OCI-LY7 (cell line): Measurements from ENCODE around the gene HAND2. TPM values are rescaled to one million over a fixed set of nuclear protein-coding genes. Genes with fewer than 3 reads are reported as not detected.

Experiments used
- BruUV-seq: library from RNA; stranded (reverse); fragments of 400-500 nt; replicated peaks from 2 replicates; lab custom pipeline; 2021; lab: Mats Ljungman, UMichigan
- CTCF ChIA-PET: fragments of 300-600 bp; sonication (Branson Sonifier 250); formaldehyde crosslinking; loops from one replicate; lab custom pipeline; 2022; ENCODE audit warnings: antibody characterized with exemption; ENCODE audit not compliant: unreplicated experiment; lab: Charles Lee
- POLR2A ChIA-PET: fragments of 300-600 bp; sonication (Branson Sonifier 250); formaldehyde crosslinking; loops from one replicate; lab custom pipeline; 2022; ENCODE audit warnings: antibody characterized with exemption; lab: Charles Lee
- DNase-seq: peaks from one replicate; pipeline ENCODE4 v3.0.0-alpha.2; 2015; ENCODE audit warnings: low spot score
- H2AFZ ChIP-seq: fragments of 200-600 bp; sonication (generic), shearing (Covaris generic); 2 replicates; pipeline ENCODE4 v1.6.1; 2014; ENCODE audit warnings: mild to moderate bottlenecking, antibody characterized with exemption, low read length, moderate library complexity
- H3K27ac ChIP-seq: fragments of 200-600 bp; sonication (generic); 2 replicates; pipeline ENCODE4 v1.5.1; 2014; ENCODE audit warnings: mixed run types, low read depth, mild to moderate bottlenecking, moderate library complexity, low read length, inconsistent platforms; ENCODE audit not compliant: poor library complexity, severe bottlenecking
- H3K36me3 ChIP-seq: fragments of 200-600 bp; sonication (generic); 2 replicates; pipeline ENCODE4 v1.6.1; 2014; ENCODE audit warnings: mild to moderate bottlenecking, antibody characterized with exemption, low read length, moderate library complexity, mixed read lengths; ENCODE audit not compliant: insufficient read depth
- H3K4me1 ChIP-seq: fragments of 200-600 bp; sonication (generic); 2 replicates; pipeline ENCODE4 v1.5.1; 2014; ENCODE audit warnings: mild to moderate bottlenecking, low read length; ENCODE audit not compliant: insufficient read depth, poor library complexity, severe bottlenecking
- H3K4me2 ChIP-seq: fragments of 200-600 bp; sonication (generic); 2 replicates; pipeline ENCODE4 v1.6.1; 2014; ENCODE audit warnings: mild to moderate bottlenecking, low read length
- H3K4me3 ChIP-seq: fragments of 200-600 bp; sonication (generic); 2 replicates; pipeline ENCODE4 v1.5.1; 2014; ENCODE audit warnings: mild to moderate bottlenecking, low read depth, low read length; ENCODE audit not compliant: poor library complexity, severe bottlenecking
- H3K79me2 ChIP-seq: fragments of 200-600 bp; sonication (generic); 2 replicates; pipeline ENCODE4 v1.6.1; 2016; ENCODE audit warnings: low read depth, mild to moderate bottlenecking, low read length, moderate library complexity, mixed read lengths; ENCODE audit not compliant: insufficient read depth
- H3K9me2 ChIP-seq: fragments of 200-600 bp; sonication (generic); 2 replicates; pipeline ENCODE4 v1.6.1; 2016; ENCODE audit warnings: mild to moderate bottlenecking, low read length, mixed read lengths; ENCODE audit not compliant: insufficient read depth
- H3K9me3 ChIP-seq: fragments of 200-600 bp; sonication (generic); 2 replicates; pipeline ENCODE4 v1.6.1; 2014; ENCODE audit warnings: mild to moderate bottlenecking, mixed run types, low read length, mixed read lengths
- H4K20me1 ChIP-seq: fragments of 200-600 bp; sonication (generic); 2 replicates; pipeline ENCODE4 v1.6.1; 2014; ENCODE audit warnings: mild to moderate bottlenecking, antibody characterized with exemption, low read length, moderate library complexity, mixed read lengths; ENCODE audit not compliant: insufficient read depth
- CTCF ChIP-seq: fragments of 200-600 bp; sonication (generic); conservative IDR thresholded peaks from 2 replicates; pipeline ENCODE4 v1.5.1; 2014; ENCODE audit warnings: mild to moderate bottlenecking, antibody characterized with exemption, low read length, moderate library complexity, mixed read lengths
- EZH2phosphoT487 ChIP-seq: fragments of 200-600 bp; sonication (generic); IDR thresholded peaks from 2 replicates; pipeline ENCODE4 v1.6.1; 2018; ENCODE audit warnings: low read depth, borderline replicate concordance, mild to moderate bottlenecking, mixed run types, antibody characterized with exemption, low read length, moderate library complexity, mixed read lengths
- intact Hi-C: fragments of 100-400 bp; cut with micrococcal nuclease; formaldehyde crosslinking; loops from one replicate; pipeline ENCODE4 v1.10.0; 2022; ENCODE audit not compliant: unreplicated experiment
- total RNA-seq, 2 experiments: library from RNA; depleted of rRNA in 1 of 2; stranded (reverse); fragments of >200 nt in 1 of 2; shearing (Covaris generic) in 1 of 2; gene quantifications; 2 replicates each; pipeline ENCODE4 v1.2.3, GENCODE V29; 2014 to 2022

HAND2 gene
- total RNA-seq, 2 experiments from 2014 or later, result not detected

- intact Hi-C loops, result no loop called here
- no TSS peak for BruUV-seq
- ChIA-PET CTCF (no interaction called here), POLR2A (no interaction called here)
- H3K4me2 ChIP-seq, result no peak overlapping the region
- no peaks in the 10 kb centered on the region for H3K36me3 ChIP-seq
- H3K4me3 ChIP-seq, result no peak overlapping the region
- no peaks in the 10 kb centered on the region for H3K79me2 ChIP-seq
- no peak overlapping the region for H2AFZ ChIP-seq
- H3K9me3 ChIP-seq, result no peaks in the 10 kb centered on the region
- no peaks in the 10 kb centered on the region for H3K4me1 ChIP-seq
- no peak overlapping the region for H3K27ac ChIP-seq
- no peak for TF ChIP-seq EZH2phosphoT487
- TF ChIP-seq CTCF, result no peak
- no peaks in the 10 kb centered on the region for H3K9me2 ChIP-seq
- no peak for DNase-seq
- H4K20me1 ChIP-seq, result no peaks in the 10 kb centered on the region
Observed at GRCh38 chr4:173545440-173545839, 15.4 kb upstream of the HAND2 start.

GRCh38 chr4:173543266-173543665 is 13.2 kb upstream of the HAND2 start:
- intact Hi-C loops, result no loop called here
- Histone ChIP-seq H3K27ac (no peak overlapping the region), H3K4me1 (no peaks in the 10 kb centered on the region), H3K79me2 (no peaks in the 10 kb centered on the region), H4K20me1 (no peaks in the 10 kb centered on the region), H3K9me2 (no peaks in the 10 kb centered on the region), H3K4me2 (no peak overlapping the region), H3K9me3 (no peaks in the 10 kb centered on the region), H3K36me3 (no peaks in the 10 kb centered on the region), H3K4me3 (no peak overlapping the region), H2AFZ (no peak overlapping the region)
- no peak for DNase-seq
- CTCF ChIA-PET, result no interaction called here
- BruUV-seq, result no TSS peak
- POLR2A ChIA-PET, result no interaction called here
- TF ChIP-seq EZH2phosphoT487, result no peak
- no peak for TF ChIP-seq CTCF

GRCh38 chr4:173539986-173540385 is 10.0 kb upstream of the HAND2 start:
- H3K36me3 ChIP-seq, result no peaks in the 10 kb centered on the region
- intact Hi-C loops, result no loop called here
- ChIA-PET POLR2A (no interaction called here), CTCF (no interaction called here)
- H3K27ac ChIP-seq, result no peak overlapping the region
- no peaks in the 10 kb centered on the region for H4K20me1 ChIP-seq
- H3K4me1 ChIP-seq, result no peaks in the 10 kb centered on the region
- H3K79me2 ChIP-seq, result no peaks in the 10 kb centered on the region
- H3K4me3 ChIP-seq, result no peak overlapping the region
- no TSS peak for BruUV-seq
- H3K4me2 ChIP-seq, result no peak overlapping the region
- no peaks in the 10 kb centered on the region for H3K9me2 ChIP-seq
- H2AFZ ChIP-seq, result no peak overlapping the region
- no peak for DNase-seq
- TF ChIP-seq CTCF, result no peak
- no peak for TF ChIP-seq EZH2phosphoT487
- no peaks in the 10 kb centered on the region for H3K9me3 ChIP-seq
